Measurements from ENCODE around the gene ZNF189.
"Not testable (repeated sequence)": the region's sequence is repeated elsewhere in the genome, so short reads cannot be mapped to it uniquely, and the experiment has no call there.

The ZNF189 gene

DNA sequence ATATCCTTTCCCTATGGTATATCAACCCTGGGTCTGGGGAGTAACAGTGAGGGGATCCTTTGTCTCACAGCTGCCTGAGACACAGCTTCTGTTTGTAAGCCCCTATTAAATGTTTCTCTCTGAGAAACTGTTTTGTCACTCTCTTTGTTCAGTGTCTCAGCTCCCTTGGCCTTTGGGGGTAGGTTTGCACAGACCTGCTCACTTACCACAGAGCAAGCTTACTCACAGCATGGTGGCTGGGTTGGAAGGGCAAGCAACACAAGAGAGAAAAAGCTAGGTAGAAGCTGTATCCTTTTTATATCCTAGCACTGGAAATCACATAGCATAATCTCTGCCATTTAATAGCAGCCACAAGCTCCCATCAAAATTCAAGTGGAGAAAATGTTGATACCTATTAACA lies 18.4 kb upstream of the ZNF189 start:
- no peak for DNase-seq (ENCODE audit: low read depth)

DNA sequence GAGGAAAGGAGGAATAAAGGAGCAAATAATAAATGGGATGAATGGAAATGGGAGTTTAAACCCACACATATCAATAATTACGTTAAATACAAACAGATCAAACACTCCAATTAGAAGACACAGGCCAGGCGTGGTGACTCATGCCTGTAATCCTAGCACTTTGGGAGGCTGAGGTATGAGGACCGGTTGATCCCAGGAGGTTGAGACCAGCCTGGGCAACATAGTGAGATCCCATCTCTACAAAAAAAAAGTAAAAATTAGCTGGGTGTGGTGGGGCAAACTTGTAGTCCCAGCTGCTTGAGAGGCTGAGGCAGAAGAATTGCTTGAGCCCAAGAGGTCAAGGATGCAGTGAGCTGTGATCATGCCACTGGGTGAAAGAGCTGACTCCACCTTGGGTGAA lies 17.5 kb upstream of the ZNF189 start:
- DNase-seq (ENCODE audit: low read depth), result no peak

DNA sequence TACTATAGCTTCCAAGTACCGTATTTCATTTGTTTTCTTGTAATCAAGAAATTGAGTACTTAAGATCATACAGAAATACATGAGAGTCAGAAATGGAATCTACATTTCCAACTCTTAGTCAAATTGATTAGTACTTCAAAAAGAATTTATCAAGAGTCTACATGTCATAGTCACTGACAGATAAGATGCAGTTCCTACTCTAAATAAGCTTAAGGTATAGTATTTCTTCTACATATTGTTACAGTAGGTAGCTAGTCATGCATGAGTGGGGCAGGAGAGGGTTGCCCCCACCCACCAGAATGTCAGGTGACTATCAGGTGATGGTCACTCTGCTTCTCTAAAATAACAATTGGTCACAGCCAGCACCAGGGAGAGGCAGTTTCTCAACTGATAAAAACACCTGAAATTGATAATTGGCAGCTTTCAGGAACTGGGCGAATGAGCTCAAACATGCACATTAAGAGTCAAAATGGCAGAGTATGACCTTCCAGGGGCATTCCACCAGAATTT lies 16.8 kb upstream of the ZNF189 start:
- no peak for DNase-seq (ENCODE audit: low read depth)

DNA sequence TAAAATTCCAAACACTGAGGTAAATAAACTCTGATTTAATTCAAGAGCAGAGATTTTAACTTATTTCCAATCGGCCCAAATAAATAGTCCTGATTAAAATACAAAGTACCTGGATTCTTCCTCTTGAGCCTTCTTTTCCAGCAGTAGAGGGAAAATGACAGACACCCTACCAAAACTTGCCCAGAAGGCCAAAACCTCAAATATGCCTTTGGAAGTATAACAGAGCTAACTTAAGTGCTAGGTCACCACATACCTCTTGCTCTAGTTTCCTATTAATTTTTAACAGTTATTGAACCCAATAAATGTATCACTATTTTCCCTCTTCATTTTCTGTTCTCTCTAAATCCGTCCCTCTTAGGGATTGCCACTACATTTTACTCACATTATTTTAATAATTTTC lies 15.3 kb upstream of the ZNF189 start:
- no peak for DNase-seq (ENCODE audit: low read depth)

DNA sequence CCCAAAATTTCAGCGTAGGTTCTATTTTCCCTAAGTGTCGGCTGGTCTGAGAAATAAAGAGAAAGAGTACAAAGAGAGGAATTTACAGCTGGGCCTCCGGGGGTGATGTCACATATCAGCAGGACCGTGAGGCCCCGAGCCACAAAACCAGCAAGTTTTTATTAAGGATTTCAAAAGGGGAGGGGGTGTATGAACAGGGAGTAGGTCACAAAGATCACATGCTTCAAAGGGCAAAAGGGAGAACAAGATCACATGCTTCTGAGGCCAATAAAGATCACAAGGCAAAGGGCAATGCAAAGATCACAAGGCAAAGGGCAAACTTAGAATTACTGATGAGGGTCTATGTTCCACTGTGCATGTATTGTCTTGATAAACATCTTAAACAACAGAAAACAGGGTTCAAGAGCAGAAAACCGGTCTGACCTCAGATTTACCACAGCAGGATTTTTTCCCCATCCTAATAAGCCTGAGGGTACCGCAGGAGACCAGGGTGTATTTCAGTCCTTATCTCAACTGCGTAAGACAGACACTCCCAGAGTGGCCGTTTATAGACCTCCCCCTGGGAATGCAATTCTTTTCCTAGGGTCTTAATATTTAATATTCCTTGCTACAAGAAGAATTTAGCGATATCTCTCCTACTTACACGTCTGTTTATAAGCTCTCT lies 13.6 kb upstream of the ZNF189 start, which contains the start of gene BAAT:
BAAT (minus strand) TSS at position 134 of the 664 bp plus-strand sequence. CDS start 13,602 bp downstream, outside the sequence.
- not testable (repeated sequence) for DNase-seq (ENCODE audit: low read depth)

DNA sequence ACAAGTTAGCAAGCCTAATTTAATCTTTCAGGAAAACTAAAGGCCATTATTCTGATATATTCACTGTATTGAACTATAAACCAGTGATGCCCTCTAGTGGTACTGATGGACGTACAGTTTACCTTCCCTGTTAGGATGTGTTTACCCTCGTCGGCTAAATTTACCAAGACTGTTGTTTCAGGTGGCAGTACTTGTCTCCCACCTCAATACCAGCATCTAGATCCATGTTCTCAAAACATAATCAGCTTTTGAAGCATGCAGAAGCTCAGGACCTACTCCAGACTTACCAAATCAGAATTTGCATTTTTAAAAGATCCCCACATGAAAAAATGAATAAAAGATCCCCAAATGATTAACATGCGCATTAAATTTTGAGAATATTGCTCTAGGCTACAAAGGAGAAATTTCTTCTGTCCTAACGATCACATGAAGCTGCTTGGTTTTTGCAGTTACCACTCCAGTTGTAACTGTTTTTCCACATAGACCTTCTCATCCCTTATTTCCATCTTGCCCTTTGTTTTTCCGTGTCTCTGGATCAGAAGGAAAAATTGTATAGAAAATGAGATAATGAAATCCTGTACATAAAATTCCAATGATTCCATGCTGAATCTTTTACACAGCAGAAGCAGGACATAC lies 10.7 kb upstream of the ZNF189 start:
- no peak for DNase-seq (ENCODE audit: low read depth)

DNA sequence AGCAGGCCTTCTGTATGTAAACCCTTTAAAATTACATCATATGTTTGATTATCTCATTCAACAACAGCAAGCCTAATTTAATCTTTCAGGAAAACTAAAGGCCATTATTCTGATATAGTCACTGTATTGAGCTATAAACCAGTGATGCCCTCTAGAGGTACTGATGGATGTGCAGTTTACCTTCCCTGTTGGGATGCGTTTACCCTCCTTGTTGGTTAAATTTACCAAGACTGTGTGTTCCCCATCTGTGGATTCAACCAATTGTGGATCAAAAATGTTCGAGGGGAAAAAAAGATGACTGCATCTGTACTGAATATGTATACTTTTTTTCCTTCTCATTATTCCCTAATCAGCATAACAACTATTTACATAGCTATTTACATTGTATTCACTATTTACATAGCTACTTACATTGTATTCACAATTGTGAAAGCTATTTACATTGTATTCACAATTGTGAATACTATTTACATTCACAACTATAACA lies 10.1 kb upstream of the ZNF189 start:
- no peak for DNase-seq (ENCODE audit: low read depth)

DNA sequence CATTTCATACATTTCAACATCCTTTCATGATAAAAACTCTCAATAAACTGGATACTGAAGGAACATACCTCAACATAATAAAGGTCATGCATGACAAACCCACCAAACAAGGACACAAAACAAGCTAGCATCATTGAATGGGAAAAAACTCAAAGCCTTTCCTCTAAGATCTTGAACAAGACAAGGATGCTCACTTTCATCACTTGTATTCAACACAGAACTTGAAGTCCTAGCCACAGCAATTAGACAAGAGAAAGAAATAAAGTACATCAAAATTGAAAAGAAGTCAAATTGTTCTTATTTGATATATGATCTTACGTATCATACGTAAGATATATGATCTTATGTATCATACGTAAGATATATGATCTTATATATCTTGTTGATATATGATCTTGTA lies 5.5 kb upstream of the ZNF189 start:
- no peak for DNase-seq (ENCODE audit: low read depth)

DNA sequence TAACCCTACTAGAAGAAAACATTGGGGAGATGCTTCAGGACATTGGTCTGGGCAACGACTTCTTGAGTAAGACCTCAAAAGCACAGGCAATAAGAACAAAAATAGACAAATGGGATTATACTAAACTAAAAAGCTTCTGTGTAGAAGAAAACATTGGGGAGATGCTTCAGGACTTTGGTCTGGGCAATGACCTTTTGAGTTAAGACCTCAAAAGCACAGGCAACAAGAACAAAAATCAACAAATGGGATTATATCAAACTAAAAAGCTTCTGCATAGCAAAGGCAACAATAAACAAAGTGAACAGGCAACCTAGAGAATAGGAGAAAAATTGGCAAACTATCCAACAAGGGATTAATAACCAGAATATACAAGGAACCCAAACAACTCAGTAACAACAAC lies 4.0 kb upstream of the ZNF189 start:
- DNase-seq (ENCODE audit: low read depth), result no peak

DNA sequence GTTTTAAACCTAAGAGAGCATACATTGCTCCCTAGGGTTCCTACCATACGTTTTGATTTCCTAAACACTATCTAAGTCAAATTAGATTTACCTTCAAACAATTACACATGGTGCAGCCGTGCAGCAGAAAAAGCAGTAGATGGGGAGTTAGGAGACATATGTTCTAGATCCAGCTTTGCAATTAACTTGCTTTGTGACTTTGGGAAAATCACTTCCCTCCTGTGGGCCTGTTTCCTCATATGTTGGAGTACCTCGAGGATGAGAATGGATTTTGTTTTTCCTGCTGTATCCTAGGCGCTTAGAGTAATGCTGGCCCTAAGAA lies 944 bp upstream of the ZNF189 start:
- no peak for DNase-seq (ENCODE audit: low read depth)

DNA sequence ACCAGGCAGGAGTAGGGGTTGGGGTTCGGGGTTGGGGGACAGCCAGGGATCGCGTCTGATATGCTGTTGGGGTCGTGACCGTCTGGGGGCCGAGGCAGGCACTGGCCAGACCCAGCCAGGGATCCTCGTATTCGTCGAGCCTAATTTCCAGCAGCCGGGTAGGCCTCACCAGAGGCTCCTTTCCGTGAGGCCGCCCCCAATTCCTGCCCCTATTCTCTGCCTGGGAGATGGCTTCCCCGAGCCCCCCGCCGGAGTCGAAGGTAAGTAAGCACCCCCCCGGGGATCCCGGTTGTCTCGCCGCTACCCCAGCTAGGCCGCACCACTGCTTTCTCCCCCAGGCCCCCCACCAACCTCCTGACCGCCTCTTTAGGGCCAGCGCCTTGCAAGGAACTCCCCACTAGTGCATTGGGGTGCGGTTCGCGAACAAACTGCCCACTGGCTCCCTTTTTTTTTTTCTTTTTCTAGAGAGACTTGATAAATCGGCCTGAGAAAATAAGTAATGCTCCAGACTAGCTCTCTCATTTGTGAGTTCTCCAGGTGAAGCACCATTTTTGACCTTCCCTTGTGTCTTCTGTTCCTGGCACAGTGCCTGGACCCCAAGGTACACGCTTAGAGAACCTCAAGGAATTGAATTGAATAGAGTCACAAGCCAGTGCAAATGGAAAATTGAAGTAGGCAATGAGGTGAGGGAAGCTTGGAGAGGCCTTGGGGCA lies 435 bp downstream of the ZNF189 start:
- no peak for DNase-seq (ENCODE audit: low read depth)

DNA sequence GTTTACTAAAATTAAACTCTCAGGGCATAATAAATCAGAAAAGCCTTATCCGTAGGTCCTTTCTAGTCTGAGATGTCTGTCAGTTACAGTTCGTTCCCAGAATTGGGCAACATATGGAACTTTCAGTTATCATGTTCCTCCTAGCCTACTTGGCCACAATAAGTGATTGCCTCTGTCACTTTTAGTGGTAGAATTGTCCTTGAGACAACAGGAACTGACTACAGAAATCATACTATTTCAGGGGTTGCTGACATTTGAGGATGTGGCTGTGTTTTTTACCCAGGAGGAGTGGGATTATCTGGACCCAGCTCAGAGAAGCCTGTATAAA lies 956 bp downstream of the ZNF189 start:
- no peak for DNase-seq (ENCODE audit: low read depth)

DNA sequence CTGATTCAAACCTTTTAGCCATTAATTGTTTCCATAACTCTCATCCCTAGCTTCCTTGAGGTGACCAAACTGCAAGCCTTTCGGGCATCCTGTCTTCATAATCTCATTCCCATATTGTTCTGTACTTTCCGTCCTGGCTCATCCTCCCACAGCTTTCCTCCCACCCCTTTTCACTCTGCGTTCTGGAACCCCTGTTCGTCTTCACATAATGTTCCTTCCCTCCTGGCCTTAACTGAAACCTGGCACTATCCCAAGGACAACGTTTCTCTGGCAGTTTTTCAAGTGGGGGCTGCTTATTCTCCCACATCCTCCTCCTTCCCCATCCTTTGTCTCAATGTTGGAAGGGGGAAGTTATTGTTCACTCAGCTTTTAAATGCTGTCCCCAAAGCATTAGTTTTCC lies 1.5 kb downstream of the ZNF189 start:
- no peak for DNase-seq (ENCODE audit: low read depth)

DNA sequence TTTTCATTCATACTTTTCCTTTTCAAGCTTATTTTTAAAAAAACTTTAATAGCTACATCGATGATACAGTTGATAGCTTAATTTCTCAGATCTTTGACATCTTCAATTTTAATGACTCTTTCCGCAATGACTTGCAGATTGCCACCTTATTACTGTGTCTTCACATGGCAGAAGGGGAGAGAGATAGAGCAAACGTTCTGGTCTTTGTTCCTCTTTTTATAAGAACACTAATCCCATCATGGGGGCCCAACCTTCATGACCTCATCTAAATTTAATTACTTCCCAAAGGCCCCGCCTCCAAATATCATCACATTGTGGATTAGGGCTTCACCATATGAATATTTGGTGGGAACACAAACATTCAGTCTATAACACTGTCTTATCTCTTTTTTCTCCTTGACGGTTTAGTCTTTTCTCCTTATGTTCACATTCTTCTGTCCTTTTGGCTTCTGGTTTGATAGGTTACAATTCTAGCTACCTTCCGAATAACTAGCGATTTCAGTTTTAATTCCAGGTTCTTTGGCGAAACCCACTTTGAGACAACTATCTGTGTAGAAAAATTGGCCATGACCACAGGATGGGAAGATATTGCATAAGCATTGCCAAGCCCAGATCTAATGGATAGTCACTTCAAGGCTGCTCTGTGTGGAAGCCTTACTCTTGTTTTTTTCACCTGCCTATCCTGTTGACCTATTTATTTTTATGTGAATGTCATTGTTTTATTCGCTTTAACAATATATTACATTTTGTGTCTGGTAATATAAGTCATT lies 5.0 kb downstream of the ZNF189 start:
- no peak for DNase-seq (ENCODE audit: low read depth)

DNA sequence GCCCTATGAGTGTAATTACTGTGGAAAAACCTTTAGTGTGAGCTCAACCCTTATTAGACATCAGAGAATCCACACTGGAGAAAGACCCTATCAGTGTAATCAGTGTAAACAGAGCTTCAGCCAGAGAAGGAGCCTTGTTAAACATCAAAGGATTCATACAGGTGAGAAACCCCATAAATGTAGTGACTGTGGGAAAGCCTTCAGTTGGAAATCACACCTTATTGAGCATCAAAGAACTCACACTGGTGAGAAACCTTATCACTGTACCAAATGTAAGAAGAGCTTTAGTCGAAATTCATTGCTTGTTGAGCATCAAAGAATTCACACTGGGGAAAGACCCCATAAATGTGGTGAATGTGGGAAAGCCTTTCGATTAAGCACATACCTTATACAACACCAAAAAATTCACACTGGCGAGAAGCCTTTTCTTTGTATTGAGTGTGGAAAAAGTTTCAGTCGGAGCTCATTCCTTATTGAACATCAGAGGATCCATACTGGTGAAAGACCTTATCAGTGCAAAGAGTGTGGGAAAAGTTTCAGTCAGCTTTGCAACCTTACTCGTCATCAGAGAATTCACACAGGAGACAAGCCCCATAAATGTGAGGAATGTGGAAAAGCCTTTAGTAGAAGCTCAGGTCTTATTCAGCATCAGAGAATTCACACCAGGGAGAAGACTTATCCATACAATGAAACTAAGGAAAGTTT lies 9.9 kb downstream of the ZNF189 start:
- no peak for DNase-seq (ENCODE audit: low read depth)

DNA sequence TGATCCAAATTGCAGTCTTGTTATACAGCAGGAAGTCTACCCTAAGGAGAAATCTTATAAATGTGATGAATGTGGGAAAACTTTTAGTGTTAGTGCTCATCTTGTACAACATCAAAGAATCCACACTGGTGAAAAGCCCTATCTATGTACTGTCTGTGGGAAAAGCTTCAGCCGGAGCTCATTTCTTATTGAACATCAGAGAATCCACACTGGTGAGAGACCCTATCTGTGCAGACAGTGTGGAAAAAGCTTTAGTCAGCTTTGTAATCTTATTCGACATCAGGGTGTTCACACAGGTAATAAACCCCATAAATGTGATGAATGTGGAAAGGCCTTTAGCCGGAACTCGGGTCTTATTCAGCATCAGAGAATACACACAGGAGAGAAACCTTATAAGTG lies 10.4 kb downstream of the ZNF189 start:
- no peak for DNase-seq (ENCODE audit: low read depth)

DNA sequence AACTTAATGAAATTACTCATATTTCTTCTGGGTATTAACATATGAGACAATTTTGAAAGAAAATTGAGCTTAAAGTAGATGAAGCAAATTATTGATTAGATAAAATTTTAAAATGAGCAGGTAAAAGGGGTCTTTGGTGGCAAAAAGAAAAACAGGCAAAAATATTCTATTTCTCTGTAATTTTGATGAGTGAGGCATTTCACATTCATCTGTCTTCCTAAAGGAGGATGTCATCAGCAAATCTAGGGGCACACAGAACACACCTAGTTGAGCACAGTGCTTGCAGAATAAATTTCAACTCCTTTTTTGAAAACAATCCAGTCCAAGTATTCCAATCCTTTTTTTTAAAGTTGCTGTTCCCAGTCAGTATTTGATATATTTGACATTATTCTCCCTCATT lies 16.2 kb downstream of the ZNF189 start:
- DNase-seq (ENCODE audit: low read depth), result no peak

DNA sequence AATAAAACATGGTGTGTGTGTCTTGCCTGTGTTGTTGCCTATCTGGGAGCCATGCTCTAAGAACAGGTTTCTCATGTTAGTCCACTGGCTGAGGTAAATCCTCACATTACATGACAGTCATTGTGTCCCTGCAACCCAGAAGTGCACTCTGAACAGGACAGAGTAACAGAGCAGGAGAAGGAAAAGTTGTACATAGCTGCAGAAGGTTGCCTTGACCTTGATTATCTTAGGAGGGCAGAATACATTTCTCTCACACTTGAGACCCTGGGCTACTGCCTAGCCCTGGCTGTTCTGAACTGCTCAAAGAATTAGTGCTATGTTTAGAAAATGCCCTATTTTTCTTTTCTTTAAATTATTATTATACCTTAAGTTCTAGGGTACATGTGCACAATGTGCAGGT lies 16.9 kb downstream of the ZNF189 start:
- DNase-seq (ENCODE audit: low read depth), result no peak

DNA sequence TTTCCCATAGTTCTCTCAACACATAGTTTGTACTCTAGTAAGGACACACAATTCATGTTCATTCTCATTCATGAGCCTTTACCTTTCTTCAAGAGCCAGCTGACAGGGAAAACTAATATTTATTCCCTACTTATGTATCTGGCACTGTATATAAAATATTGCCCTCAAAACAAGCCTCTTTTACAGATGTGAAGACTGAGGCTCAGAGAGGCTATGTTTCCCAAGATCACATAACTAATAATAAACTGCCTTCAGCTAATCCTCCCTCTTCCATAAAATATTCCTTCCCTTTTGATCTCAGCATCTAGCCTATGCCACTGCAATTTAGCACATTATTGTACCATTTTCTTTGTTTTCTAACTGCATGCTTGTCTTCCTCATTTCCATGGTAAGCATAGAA lies 18.7 kb downstream of the ZNF189 start:
- no peak for DNase-seq (ENCODE audit: low read depth)

DNA sequence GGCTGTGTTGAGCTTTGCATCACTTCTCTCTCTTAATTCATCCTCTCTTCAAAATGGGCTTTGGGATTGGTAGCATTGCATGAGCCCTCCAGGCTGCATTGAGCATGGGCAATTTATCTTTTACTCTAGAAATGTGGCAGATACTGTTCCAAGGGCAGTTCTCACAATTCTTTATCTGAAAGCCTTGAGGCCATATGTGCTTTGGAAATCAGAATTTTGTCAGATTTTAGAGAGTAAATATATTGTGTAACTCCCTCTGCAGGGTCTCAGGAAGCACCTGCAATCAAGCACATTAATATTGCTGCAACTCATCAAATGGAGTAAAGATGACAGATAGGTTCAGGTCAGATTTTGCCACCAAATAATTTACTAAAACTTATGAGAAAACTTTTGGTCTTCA lies 19.3 kb downstream of the ZNF189 start:
- no peak for DNase-seq (ENCODE audit: low read depth)

DNA sequence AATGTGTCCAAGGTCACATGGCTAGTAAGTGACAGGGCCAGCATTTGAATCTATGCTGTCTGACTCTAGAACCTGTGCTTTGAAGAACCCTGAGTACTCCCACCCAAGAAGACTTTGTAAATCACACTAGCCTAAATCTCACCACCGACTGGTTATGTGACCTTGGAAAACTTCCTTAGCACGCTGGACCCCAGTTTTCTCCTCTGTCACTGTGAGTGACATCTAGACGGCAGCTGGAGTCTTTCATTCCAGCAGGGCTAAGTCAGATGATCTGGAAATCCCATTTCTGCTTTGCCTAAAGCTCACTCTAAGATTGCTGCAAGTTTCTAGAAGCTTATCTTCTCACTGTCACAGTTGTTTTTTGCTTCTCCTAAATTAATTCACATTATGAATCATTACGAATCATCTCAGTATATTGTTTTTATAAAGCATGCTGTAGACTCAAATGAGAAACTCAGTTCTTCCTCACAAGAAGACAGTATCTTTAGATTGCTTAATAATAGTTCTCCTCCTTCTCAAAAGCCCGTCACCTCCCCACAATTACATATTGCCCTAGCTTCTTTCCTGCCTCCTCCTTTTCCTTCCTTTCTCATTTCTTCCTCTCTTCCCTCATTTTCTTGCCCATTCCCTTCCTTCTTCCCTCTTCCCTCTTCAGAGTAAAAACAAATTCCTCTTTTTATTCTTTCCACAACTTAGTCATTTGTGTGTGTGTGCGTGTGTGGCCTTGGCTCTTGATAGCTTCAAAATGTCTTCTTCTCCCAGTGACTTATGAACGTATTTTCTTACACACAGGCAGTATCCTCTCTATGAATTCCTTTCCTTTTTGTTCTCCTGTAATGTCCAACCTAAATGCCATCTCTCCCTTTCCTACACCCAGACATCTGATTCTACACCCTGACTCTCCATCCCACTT lies 20.1 kb downstream of the ZNF189 start:
- DNase-seq (ENCODE audit: low read depth), result no peak

All from stimulated activated CD8-positive, alpha-beta memory T cell treated with anti-CD3 and anti-CD28 coated beads, Interleukin-15, amount 100 ng/mL, for 24 hours (primary cell).